ENCODE results near the gene KPNB1. TPM values are rescaled to one million over a fixed set of nuclear protein-coding genes. Genes with fewer than 3 reads are reported as not detected.

KPNB1 gene
- total RNA-seq (2014; rRNA removed; shearing (Covaris generic); ENCODE audit: low replicate concordance): 188 and 192 TPM in 2 replicates

DNA sequence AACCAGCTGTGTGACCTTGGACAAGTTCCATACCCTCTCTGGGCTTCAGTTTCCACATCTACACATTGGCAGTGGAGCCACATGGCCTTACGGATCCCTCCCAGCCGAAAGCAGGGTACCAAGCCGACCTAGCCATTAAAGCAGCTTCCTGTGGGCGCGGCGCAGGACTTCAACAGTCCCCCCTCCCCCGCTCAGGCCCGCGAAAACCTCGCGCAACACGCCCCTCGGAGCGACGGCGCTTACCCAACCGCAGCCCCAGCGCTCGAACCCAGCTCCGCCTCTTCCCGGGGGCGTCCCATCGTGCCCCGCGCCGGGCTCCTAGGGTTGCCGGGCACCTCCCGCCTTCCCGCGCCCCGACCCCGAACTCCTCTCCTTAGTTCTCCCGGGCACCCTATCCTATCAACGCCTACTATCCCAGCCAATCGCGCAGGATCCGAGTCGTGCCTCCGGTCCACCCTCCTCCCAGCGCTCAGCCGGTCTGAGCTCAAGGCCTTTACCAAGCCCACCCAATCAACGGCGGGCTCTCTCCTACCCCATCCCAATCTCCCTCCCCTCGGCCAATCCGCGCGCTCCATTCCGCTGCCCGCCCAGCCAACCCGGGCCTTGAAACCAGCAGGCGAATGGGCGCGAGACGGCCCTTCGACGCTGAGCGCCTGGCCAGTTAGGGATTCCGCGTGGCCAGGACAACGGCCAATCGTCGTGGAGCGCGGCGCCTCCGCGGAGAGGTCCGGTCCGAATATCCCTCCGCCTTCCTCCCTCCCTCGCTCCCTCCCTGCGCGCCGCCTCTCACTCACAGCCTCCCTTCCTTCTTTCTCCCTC, at the start of gene KPNB1:
TSS of gene KPNB1 (plus strand) at position 767 of the 819 bp plus-strand sequence. CDS start 326 bp downstream, outside the sequence.
- DNase-seq (ENCODE audit: low read depth): peak; percentile 100
- in situ Hi-C loops (cut with HindIII; ENCODE audit: low pct_unique_long_range_greater_than_20kb, low sequenced_read_pairs): no loop called here

DNA sequence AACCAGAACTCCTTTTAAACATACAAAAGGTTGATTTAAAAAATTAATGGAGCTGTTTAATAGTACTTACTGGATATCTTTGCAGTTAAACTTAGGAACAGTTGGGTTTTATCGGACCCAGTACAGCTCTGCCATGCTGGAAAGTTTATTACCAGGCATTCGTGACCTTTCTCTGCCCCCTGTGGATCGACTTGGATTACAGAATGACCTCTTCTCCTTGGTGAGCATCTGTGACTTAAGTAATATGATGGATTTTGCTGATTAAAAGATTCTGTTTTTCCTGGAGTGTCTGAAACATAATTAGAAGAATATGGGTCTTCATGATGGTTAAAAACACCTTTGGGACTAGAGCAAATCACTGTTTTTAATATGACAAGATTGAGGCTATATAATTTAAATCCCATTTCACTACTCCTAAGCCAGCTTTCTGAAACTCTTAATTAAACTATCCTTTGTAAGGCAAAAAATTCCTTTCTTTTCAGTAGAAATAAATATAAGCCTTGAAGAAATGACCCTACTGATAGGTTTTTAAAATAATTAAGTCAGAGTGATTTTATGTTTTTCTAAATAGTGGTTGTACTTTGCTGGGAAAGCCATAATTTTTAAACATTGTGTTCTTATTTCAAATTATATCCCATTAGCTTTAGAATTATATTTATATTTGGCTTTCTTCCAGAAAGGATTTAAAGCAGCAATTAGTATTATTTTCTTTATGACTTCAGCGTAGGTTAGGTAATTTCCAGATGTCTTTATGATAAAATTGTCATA, 45.7 kb upstream of the KPNB1 start:
- no peak for DNase-seq (ENCODE audit: low read depth)
- in situ Hi-C loops (cut with HindIII; ENCODE audit: low pct_unique_long_range_greater_than_20kb, low sequenced_read_pairs): no loop called here

GRCh38 chr17:47604598-47604927, 45.2 kb upstream of the KPNB1 start:
- in situ Hi-C loops (cut with HindIII; ENCODE audit: low pct_unique_long_range_greater_than_20kb, low sequenced_read_pairs): no loop called here
- DNase-seq (ENCODE audit: low read depth): no peak

DNA sequence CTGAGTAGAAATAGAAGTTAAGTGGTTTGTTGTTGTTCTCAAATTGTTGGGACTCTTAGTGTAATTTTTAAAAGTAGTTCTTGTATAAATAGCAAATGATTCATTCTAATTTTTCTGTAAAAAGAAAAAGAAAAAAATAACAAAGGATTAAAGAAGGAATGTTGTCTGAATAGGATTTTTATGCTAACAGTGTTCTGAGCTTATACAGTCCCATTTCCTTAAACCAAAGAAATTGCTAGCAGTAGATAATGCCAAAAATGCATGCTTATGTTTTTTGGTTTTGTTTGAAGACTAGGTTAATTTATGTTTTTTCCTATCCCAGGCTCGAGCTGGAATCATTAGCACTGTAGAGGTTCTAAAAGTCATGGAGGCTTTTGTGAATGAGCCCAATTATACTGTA, 44.7 kb upstream of the KPNB1 start:
- no peak for DNase-seq (ENCODE audit: low read depth)
- in situ Hi-C loops (cut with HindIII; ENCODE audit: low pct_unique_long_range_greater_than_20kb, low sequenced_read_pairs): no loop called here

DNA sequence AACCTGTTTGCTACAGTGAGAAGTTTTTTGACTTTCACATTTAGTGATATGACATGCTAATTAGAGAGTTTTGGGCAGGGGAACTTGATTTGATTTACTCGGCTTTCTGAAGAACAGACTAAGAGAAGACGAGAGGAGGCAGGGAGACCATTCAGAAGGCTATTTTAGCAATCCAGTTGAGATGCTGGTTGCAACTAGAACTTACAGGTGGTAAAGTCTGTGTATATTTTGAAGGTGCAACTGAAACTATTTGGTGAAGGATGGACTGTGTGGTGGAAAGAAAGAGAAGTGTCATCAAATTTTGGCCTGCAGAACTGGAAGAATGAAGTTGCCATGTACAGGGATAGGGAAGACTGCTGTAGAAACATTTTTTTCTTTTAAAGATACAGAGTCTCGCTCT, 42.2 kb upstream of the KPNB1 start:
- in situ Hi-C loops (cut with HindIII; ENCODE audit: low pct_unique_long_range_greater_than_20kb, low sequenced_read_pairs): no loop called here
- no peak for DNase-seq (ENCODE audit: low read depth)

GRCh38 chr17:47611372-47612350, 38.1 kb upstream of the KPNB1 start:
- in situ Hi-C loops (cut with HindIII; ENCODE audit: low pct_unique_long_range_greater_than_20kb, low sequenced_read_pairs): no loop called here
- DNase-seq (ENCODE audit: low read depth): no peak

- in situ Hi-C loops (cut with HindIII; ENCODE audit: low pct_unique_long_range_greater_than_20kb, low sequenced_read_pairs): no loop called here
- DNase-seq (ENCODE audit: low read depth): peak; percentile 46
Measured at GRCh38 chr17:47615766-47616424, 33.8 kb upstream of the KPNB1 start.

DNA sequence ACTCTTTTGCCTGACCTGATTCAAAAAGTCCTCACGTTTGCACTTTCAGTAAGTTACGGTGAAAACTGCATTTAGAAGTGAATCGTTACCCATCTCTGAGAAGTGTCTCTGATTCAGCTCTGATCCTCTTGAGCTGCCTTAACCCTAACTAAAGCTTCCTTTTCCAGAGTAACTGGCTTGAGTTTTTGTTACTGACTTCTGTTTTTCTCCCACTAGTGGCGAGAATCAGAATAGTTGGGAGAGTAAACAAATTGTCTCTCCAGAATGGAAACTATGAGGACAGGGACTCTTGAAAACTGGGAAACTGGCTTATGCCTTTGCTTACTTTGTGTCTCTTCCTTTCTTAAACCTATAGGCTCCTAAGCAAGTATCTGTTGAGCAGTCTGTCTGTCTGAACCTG, 31.3 kb upstream of the KPNB1 start:
- in situ Hi-C loops (cut with HindIII; ENCODE audit: low pct_unique_long_range_greater_than_20kb, low sequenced_read_pairs): no loop called here
- no peak for DNase-seq (ENCODE audit: low read depth)

- in situ Hi-C loops (cut with HindIII; ENCODE audit: low pct_unique_long_range_greater_than_20kb, low sequenced_read_pairs): no loop called here
- DNase-seq (ENCODE audit: low read depth): no peak
Measured at GRCh38 chr17:47620503-47621245, 29.0 kb upstream of the KPNB1 start.

GRCh38 chr17:47621293-47622179, 28.2 kb upstream of the KPNB1 start:
- in situ Hi-C loops (cut with HindIII; ENCODE audit: low pct_unique_long_range_greater_than_20kb, low sequenced_read_pairs): no loop called here
- DNase-seq (ENCODE audit: low read depth): peak; percentile 80

DNA sequence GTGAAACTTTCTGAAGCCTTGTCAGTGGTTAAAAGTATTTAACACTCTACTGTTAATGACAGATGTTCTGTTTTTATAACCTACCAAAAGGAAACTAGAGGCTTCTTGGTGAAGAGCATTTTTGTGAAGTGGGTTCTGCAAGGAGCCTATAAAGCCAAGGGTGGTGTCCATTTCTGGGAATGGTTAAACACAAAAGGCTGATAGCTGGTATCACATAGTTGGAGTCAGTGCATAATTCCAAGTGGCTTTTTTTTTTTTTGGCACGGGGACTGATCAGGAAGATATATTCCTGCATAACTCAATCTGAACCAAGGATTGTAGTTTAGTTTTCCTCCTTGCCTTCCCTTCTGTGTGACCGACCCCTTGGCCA, 27.6 kb upstream of the KPNB1 start:
- no peak for DNase-seq (ENCODE audit: low read depth)
- in situ Hi-C loops (cut with HindIII; ENCODE audit: low pct_unique_long_range_greater_than_20kb, low sequenced_read_pairs): no loop called here

DNA sequence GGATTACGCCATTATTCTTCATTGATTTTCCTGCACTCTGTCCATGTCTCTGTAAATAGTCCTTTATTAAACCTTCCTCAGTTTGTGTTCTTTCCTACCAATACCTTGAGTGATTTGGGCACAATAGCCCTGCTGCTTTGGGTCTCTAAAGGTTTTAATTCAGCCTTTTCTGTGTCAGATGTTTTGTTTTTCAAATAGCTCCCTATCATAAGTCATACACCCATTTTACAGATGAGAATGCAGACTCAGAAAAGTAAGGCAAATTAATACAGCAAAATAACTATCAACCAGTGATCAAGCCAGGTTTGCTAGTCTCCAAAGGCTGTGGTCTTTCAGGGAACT, 25.0 kb upstream of the KPNB1 start:
- no peak for DNase-seq (ENCODE audit: low read depth)
- in situ Hi-C loops (cut with HindIII; ENCODE audit: low pct_unique_long_range_greater_than_20kb, low sequenced_read_pairs): no loop called here

DNA sequence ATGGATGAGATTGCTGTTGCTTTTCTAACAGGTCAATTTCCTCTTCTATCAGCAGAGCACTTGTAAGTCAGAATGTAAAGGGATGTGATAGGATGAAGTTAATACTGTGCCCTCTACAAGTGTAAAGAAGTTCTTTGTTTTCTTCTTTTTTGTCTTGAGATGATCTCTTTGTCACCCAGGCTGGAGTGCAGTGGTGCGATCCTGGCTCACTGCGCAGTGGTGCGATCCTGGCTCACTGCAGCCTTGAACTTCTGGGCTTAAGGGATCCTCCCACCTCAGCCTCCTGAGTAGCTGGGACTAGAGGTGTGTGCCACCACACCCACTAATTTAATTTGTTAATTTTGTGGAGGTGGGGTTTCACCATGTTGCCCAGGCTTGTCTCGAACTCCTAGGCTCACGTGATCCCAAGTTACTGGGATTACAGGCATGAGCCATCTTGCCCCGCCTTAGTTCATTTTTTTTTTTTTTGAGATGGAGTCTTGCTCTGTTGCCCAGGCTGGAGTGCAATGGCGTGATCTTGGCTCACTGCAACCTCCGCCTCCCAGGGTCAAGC, 21.6 kb upstream of the KPNB1 start:
- DNase-seq (ENCODE audit: low read depth): no peak
- in situ Hi-C loops (cut with HindIII; ENCODE audit: low pct_unique_long_range_greater_than_20kb, low sequenced_read_pairs): no loop called here

GRCh38 chr17:47629826-47630225, 19.9 kb upstream of the KPNB1 start:
- in situ Hi-C loops (cut with HindIII; ENCODE audit: low pct_unique_long_range_greater_than_20kb, low sequenced_read_pairs): no loop called here
- DNase-seq (ENCODE audit: low read depth): no peak

DNA sequence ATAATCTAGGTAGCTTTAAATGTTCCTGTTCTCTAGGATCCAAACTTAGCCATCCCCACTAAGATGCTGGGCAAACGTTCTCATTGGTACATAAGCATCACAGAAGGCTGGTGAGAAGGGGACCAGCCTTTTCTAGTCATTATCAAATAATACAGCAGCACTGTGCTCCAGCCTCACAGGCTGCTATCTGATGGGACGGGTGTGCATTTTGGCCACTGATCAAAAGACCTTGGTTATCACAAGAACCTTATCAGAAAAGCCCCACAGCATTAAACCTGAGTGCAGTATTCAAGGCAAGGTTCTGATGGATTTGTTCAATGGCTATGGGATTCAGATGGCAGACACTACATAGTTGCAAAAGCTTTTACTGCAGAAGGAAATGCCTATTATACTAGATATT, 19.1 kb upstream of the KPNB1 start:
- in situ Hi-C loops (cut with HindIII; ENCODE audit: low pct_unique_long_range_greater_than_20kb, low sequenced_read_pairs): no loop called here
- no peak for DNase-seq (ENCODE audit: low read depth)

GRCh38 chr17:47632991-47633390, 16.7 kb upstream of the KPNB1 start:
- in situ Hi-C loops (cut with HindIII; ENCODE audit: low pct_unique_long_range_greater_than_20kb, low sequenced_read_pairs): no loop called here
- no peak for DNase-seq (ENCODE audit: low read depth)

Data from Caki2 (cell line).